Ascending aorta (tissue), 2 donors: ENCODE data around the gene MCRS1. TPM values are rescaled to one million over a fixed set of nuclear protein-coding genes. Genes with fewer than 3 reads are reported as not detected.
"Not testable (repeated sequence)": the region's sequence is repeated elsewhere in the genome, so short reads cannot be mapped to it uniquely, and the experiment has no call there.

Source experiments
- DNase-seq, 2 donors: peaks; one replicate each; pipeline ENCODE4 v3.0.0-alpha.2; 2019; ENCODE audit warnings: low spot score in 2 of 2
- H3K27ac ChIP-seq, 2 donors: fragments of 200-600 bp; sonication (generic); one replicate each; pipeline ENCODE4 v1.5.1; 2016 to 2017; ENCODE audit warnings: mild to moderate bottlenecking in 1 of 2
- H3K27me3 ChIP-seq: fragments of 200-600 bp; sonication (generic); one replicate; pipeline ENCODE4 v1.5.1; 2017
- H3K36me3 ChIP-seq, 2 donors: fragments of 200-600 bp; sonication (generic); one replicate each; pipeline ENCODE4 v1.5.1; 2016
- H3K4me1 ChIP-seq, 2 donors: fragments of 200-600 bp; sonication (generic); one replicate each; pipeline ENCODE4 v1.5.1; 2016 to 2017; ENCODE audit warnings: mild to moderate bottlenecking in 1 of 2
- H3K4me3 ChIP-seq, 2 donors: fragments of 200-600 bp; sonication (generic); one replicate each; pipeline ENCODE4 v1.5.1; 2016 to 2017; ENCODE audit warnings: mild to moderate bottlenecking in 1 of 2
- H3K9me3 ChIP-seq, 2 donors: fragments of 200-600 bp; sonication (generic); one replicate each; pipeline ENCODE4 v1.5.1; 2016
- CTCF ChIP-seq, 3 experiments: fragments of 200-600 bp in 2 of 3; fragments of 450-650 bp in 1 of 3; sonication (generic) in 2 of 3; IDR thresholded peaks; one replicate each; pipeline ENCODE4 v1.5.1; 2016 to 2019; ENCODE audit warnings: antibody characterized with exemption in 3 of 3, mild to moderate bottlenecking in 1 of 3, moderate library complexity in 1 of 3
- intact Hi-C: fragments of 100-400 bp; cut with DNase I; formaldehyde crosslinking; loops from one replicate; pipeline ENCODE4 v1.15.1; 2023
- total RNA-seq: library from RNA; depleted of rRNA; stranded (reverse); fragments of >200 nt; gene quantifications from one replicate; pipeline ENCODE4 v1.1.0, GENCODE V29; 2016

Gene MCRS1
- total RNA-seq, 1 donor from 2014 or later = 66.8 TPM

- intact Hi-C loops = no loop called here
- Histone ChIP-seq H3K4me1 (no peaks in the 10 kb centered on the region), H3K9me3 (no peaks in the 10 kb centered on the region), H3K4me3 (no peak overlapping the region), H3K27ac (no peak overlapping the region), H3K36me3 (peaks cover 0 to 12% of the 10 kb centered on the region in 2 donors), H3K27me3 (no peaks in the 10 kb centered on the region)
- no peak for DNase-seq
- TF ChIP-seq CTCF (IDR thresholded peaks at IDR 0.05) = no peak
Measured at GRCh38 chr12:49518914-49519573, 48.9 kb downstream of the MCRS1 start.

DNA sequence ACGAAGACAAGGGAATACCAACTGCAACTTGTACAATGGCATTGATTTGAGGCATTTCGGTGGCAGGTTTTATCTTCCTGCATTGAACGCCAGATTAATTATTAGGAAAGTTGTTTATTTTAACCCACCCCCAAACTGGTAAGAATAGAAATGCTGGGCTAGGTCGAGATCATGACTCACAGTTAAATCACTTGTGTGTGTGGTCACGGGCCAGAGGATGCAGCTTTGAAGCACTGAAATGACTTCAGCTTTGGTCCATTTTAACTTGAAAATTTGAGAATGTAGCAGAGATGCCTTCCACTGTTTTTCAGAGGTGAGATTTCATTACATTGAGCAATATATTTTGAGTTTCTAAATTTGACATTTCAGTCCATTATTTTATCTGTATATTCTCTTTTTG lies 52.7 kb downstream of the MCRS1 start:
- Histone ChIP-seq H3K27ac (no peak overlapping the region), H3K27me3 (no peaks in the 10 kb centered on the region), H3K9me3 (no peaks in the 10 kb centered on the region), H3K4me1 (no peaks in the 10 kb centered on the region), H3K4me3 (no peak overlapping the region), H3K36me3 (no peaks in the 10 kb centered on the region)
- intact Hi-C loops = loop anchor here (2.0 kb wide), 1 partner anchor 156 kb away; no protein-coding TSS in a partner anchor
- TF ChIP-seq CTCF (IDR thresholded peaks at IDR 0.05) = no peak
- no peak for DNase-seq

- DNase-seq = no peak
- Histone ChIP-seq H3K4me1 (no peaks in the 10 kb centered on the region), H3K9me3 (no peaks in the 10 kb centered on the region), H3K36me3 (no peaks in the 10 kb centered on the region), H3K4me3 (no peak overlapping the region), H3K27me3 (no peaks in the 10 kb centered on the region), H3K27ac (no peak overlapping the region)
- TF ChIP-seq CTCF (IDR thresholded peaks at IDR 0.05) = no peak
- intact Hi-C loops = loop anchor here (5.0 kb wide), 1 partner anchor 225 kb away; no protein-coding TSS in a partner anchor
Measured at GRCh38 chr12:49512546-49512945, 55.4 kb downstream of the MCRS1 start.

- TF ChIP-seq CTCF (IDR thresholded peaks at IDR 0.05) = no peak
- Histone ChIP-seq H3K27me3 (no peaks in the 10 kb centered on the region), H3K4me1 (no peaks in the 10 kb centered on the region), H3K27ac (no peak overlapping the region), H3K36me3 (no peaks in the 10 kb centered on the region), H3K9me3 (no peaks in the 10 kb centered on the region), H3K4me3 (no peak overlapping the region)
- intact Hi-C loops = loop anchor here (5.0 kb wide), 1 partner anchor 224 kb away; no protein-coding TSS in a partner anchor
- DNase-seq = no peak
Measured at GRCh38 chr12:49511410-49511809, 56.5 kb downstream of the MCRS1 start.

DNA sequence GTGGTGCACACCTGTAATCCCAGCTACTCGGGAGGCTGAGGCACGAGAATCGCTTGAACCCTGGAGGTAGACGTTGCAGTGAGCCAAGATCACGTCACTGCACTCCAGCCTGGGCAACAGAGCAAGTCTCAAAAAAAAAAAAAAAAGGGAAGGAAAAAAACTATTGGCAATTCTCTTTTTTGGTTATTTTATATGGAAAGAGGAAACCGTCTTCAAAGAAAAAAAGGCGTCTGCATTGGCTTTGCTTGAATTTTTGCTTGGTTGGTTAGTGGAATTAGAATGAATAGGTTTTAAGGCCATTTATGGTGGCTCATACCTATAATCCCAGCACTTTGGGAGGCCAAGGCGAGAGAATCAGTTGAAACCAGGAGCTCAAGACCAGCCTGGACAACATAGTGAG lies 58.3 kb downstream of the MCRS1 start:
- DNase-seq = not testable (repeated sequence)
- intact Hi-C loops = loop anchor here (5.0 kb wide), 1 partner anchor 222 kb away; no protein-coding TSS in a partner anchor

More for the DNA sequence above, 58.3 kb downstream of the MCRS1 start:
- H3K27ac ChIP-seq, H3K27me3 ChIP-seq, H3K4me1 ChIP-seq, H3K9me3 ChIP-seq, H3K36me3 ChIP-seq, H3K4me3 ChIP-seq: not testable (repeated sequence)

Other genes starting within 250 kb of the MCRS1 start
- gene TROAP, start 244.9 kb downstream of the MCRS1 start, total RNA-seq = not detected
- gene C1QL4, start 231.0 kb downstream of the MCRS1 start, total RNA-seq = not detected
- gene DNAJC22, start 221.3 kb downstream of the MCRS1 start, total RNA-seq = not detected
- 13.8 TPM for gene SPATS2, start 200.7 kb downstream of the MCRS1 start, total RNA-seq
- gene KCNH3, start 29.1 kb downstream of the MCRS1 start, total RNA-seq = not detected
- not detected for gene FAM186B, start 37.5 kb upstream of the MCRS1 start, total RNA-seq
- gene PRPF40B, start 55.4 kb upstream of the MCRS1 start, total RNA-seq = 9.5 TPM
- gene FMNL3, start 139.3 kb upstream of the MCRS1 start, total RNA-seq = 30.4 TPM
- gene TMBIM6, start 173.4 kb upstream of the MCRS1 start, total RNA-seq = 188 TPM